ENCODE measurements around the gene PAXX.

DNA sequence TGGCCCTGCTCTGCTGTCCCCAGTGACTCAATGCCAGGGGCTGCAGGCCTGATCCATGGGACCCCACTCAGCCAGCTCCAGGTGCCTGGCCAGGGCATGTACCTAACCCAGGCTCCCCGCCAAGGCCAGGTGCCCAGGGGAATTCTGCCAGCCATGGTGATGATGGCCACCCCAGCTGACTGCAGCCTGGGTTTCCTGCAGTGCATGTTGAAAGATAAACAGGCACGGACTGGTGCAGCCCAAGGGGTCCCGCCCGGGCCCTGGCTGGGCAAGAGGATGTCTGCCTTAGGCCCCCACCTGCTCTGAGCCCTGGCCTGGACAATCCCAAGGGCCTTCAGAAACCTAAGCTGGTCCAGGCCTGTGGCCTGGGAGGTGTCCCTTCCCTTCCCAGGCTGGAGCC lies 34.6 kb downstream of the PAXX start:
- TF ChIP-seq CTCF (IDR thresholded peaks at IDR 0.05) = no peak
- TF ChIP-seq EP300 (IDR thresholded peaks at IDR 0.05) = no peak
